SK-N-SH (cell line): ENCODE results near the gene PEAK1. TPM values are rescaled to one million over a fixed set of nuclear protein-coding genes. Genes with fewer than 3 reads are reported as not detected.

Experiments
- CTCF ChIA-PET: fragments of 300-600, 350-600 bp; formaldehyde crosslinking; extraction: SDS; loops from one replicate; lab custom pipeline; 2021; lab: Yijun Ruan, JAX
- POLR2A ChIA-PET: fragments of 350-600 bp; sonication (Branson Sonifier 250); formaldehyde crosslinking; extraction: SDS; loops from one replicate; lab custom pipeline; 2020; ENCODE audit warnings: antibody characterized with exemption, inconsistent platforms; lab: Yijun Ruan, JAX
- DNase-seq: peaks from one replicate; pipeline ENCODE4 v3.0.0; 2012
- H2AFZ ChIP-seq: fragments of 200-600 bp; sonication (generic); 2 replicates; pipeline ENCODE4 v1.8.1; 2016; ENCODE audit warnings: antibody characterized with exemption, mild to moderate bottlenecking, low read depth
- H3F3A ChIP-seq: fragments of 200-600 bp; sonication (generic); replicated peaks from 2 replicates; pipeline ENCODE3; 2016; ENCODE audit warnings: antibody characterized with exemption, mild to moderate bottlenecking; ENCODE audit not compliant: insufficient read depth
- H3K27ac ChIP-seq, 2 experiments: fragments of 200-500 bp in 1 of 2; fragments of 200-600 bp in 1 of 2; sonication (Bioruptor generic) in 1 of 2; sonication (generic), shearing (Covaris generic) in 1 of 2; 2 replicates each; pipeline versions ENCODE4 v1.5.1 to v1.6.1; 2014 to 2016; ENCODE audit warnings: low read depth in 2 of 2, inconsistent platforms in 1 of 2, low read length in 1 of 2, mild to moderate bottlenecking in 1 of 2, mixed read lengths in 1 of 2
- H3K27me3 ChIP-seq: fragments of 200-600 bp; sonication (generic), shearing (Covaris generic); 2 replicates; pipeline ENCODE4 v1.6.1; 2016; ENCODE audit warnings: mixed run types; ENCODE audit not compliant: insufficient read depth
- H3K36me3 ChIP-seq, 2 experiments: fragments of 200-500 bp in 1 of 2; fragments of 200-600 bp in 1 of 2; sonication (Bioruptor generic) in 1 of 2; sonication (generic) in 1 of 2; replicated peaks in 1 of 2; 2 replicates each; pipeline versions ENCODE3 to v1.5.1; 2014 to 2016; ENCODE audit warnings: low read length in 1 of 2, mild to moderate bottlenecking in 1 of 2; ENCODE audit not compliant: insufficient read depth in 2 of 2, control insufficient read depth in 1 of 2
- H3K4me1 ChIP-seq, 2 experiments: fragments of 200-500 bp in 1 of 2; fragments of 200-600 bp in 1 of 2; sonication (Bioruptor generic) in 1 of 2; sonication (generic), shearing (Covaris generic) in 1 of 2; 2 replicates each; pipeline versions ENCODE4 v1.5.1 to v1.6.1; 2014 to 2016; ENCODE audit warnings: low read depth in 1 of 2, low read length in 1 of 2, mixed run types in 1 of 2; ENCODE audit not compliant: insufficient read depth in 2 of 2, control insufficient read depth in 1 of 2
- H3K4me2 ChIP-seq: fragments of 200-600 bp; sonication (generic), shearing (Covaris generic); 2 replicates; pipeline ENCODE4 v1.6.1; 2017; ENCODE audit warnings: mixed run types
- H3K4me3 ChIP-seq, 2 experiments: fragments of 200-500 bp in 1 of 2; fragments of 200-600 bp in 1 of 2; sonication (Bioruptor generic) in 1 of 2; sonication (generic), shearing (Covaris generic) in 1 of 2; 2 replicates each; pipeline versions ENCODE4 v1.5.1 to v1.8.1; 2014 to 2016; ENCODE audit warnings: low read depth in 2 of 2, inconsistent platforms in 1 of 2, low read length in 1 of 2, mild to moderate bottlenecking in 1 of 2, mixed read lengths in 1 of 2, moderate library complexity in 1 of 2
- H3K79me2 ChIP-seq: fragments of 200-600 bp; sonication (generic); 2 replicates; pipeline ENCODE4 v1.8.1; 2017; ENCODE audit warnings: mild to moderate bottlenecking; ENCODE audit not compliant: insufficient read depth
- H3K9ac ChIP-seq: fragments of 200-600 bp; sonication (generic); 2 replicates; pipeline ENCODE4 v1.6.1; 2017; ENCODE audit warnings: mixed run types
- H3K9me2 ChIP-seq: fragments of 200-600 bp; sonication (generic); 2 replicates; pipeline ENCODE4 v1.6.1; 2017; ENCODE audit warnings: mixed run types
- H3K9me3 ChIP-seq: fragments of 200-600 bp; sonication (generic); 2 replicates; pipeline ENCODE4 v1.6.1; 2017; ENCODE audit warnings: mixed run types, mild to moderate bottlenecking, moderate library complexity
- H4K20me1 ChIP-seq: fragments of 200-600 bp; sonication (generic); 2 replicates; pipeline ENCODE4 v1.6.1; 2017; ENCODE audit warnings: mild to moderate bottlenecking, mixed run types; ENCODE audit not compliant: insufficient read depth
- CHD2 ChIP-seq: fragments of 150-350 bp; IDR thresholded peaks from 2 replicates; pipeline ENCODE4 v1.6.1; 2018; ENCODE audit warnings: low read length; ENCODE audit not compliant: partially characterized antibody
- CTCF ChIP-seq: fragments of 200-600 bp; sonication (generic); IDR thresholded peaks from 2 replicates; pipeline ENCODE4 v1.6.1; 2017; ENCODE audit warnings: antibody characterized with exemption, mild to moderate bottlenecking, moderate library complexity
- EP300 ChIP-seq, 2 experiments: IDR thresholded peaks; 2 replicates each; pipeline versions ENCODE4 v1.4.0 to v1.6.1; 2012; ENCODE audit warnings: borderline replicate concordance in 1 of 2, low read depth in 1 of 2, low read length in 1 of 2
- FOSL2 ChIP-seq: IDR thresholded peaks from 2 replicates; pipeline ENCODE4 v1.4.0; 2012; ENCODE audit warnings: low read depth, mild to moderate bottlenecking, moderate library complexity, borderline replicate concordance
- FOXM1 ChIP-seq: IDR thresholded peaks from 2 replicates; pipeline ENCODE4 v1.4.0; 2012; ENCODE audit warnings: low read depth, mild to moderate bottlenecking
- GABPA ChIP-seq: IDR thresholded peaks from 2 replicates; pipeline ENCODE4 v1.4.0; 2012; ENCODE audit warnings: low read depth, mild to moderate bottlenecking
- IRF3 ChIP-seq: fragments of 150-350 bp; IDR thresholded peaks from 2 replicates; pipeline ENCODE4 v1.6.1; 2016; ENCODE audit warnings: mild to moderate bottlenecking, low read depth, low read length
- JUND ChIP-seq: IDR thresholded peaks from 2 replicates; pipeline ENCODE4 v1.4.0; 2012
- MEF2A ChIP-seq: IDR thresholded peaks from 2 replicates; pipeline ENCODE4 v1.4.0; 2012; ENCODE audit warnings: low read depth, borderline replicate concordance
- MXI1 ChIP-seq: IDR thresholded peaks from 2 replicates; pipeline ENCODE4 v1.6.1; 2012; ENCODE audit warnings: mild to moderate bottlenecking, low read depth, low read length, improper control_type of control experiment
- NFIC ChIP-seq: IDR thresholded peaks from 2 replicates; pipeline ENCODE4 v1.4.0; 2012; ENCODE audit warnings: borderline replicate concordance
- NRF1 ChIP-seq: IDR thresholded peaks from 2 replicates; pipeline ENCODE4 v1.6.1; 2012; ENCODE audit warnings: low read depth, mild to moderate bottlenecking, low read length
- PBX3 ChIP-seq: IDR thresholded peaks from 2 replicates; pipeline ENCODE4; 2012
- POLR2AphosphoS5 ChIP-seq: IDR thresholded peaks from 2 replicates; pipeline ENCODE4 v1.6.1; 2012; ENCODE audit warnings: low read depth, low read length
- RCOR1 ChIP-seq: fragments of 150-350 bp; IDR thresholded peaks from 2 replicates; pipeline ENCODE4 v1.6.1; 2017; ENCODE audit warnings: antibody characterized with exemption, low read length
- RFX5 ChIP-seq: IDR thresholded peaks from 2 replicates; pipeline ENCODE4 v1.6.1; 2012; ENCODE audit warnings: mild to moderate bottlenecking, improper control_type of control experiment, low read length
- RXRA ChIP-seq: IDR thresholded peaks from 2 replicates; pipeline ENCODE4 v1.4.0; 2012; ENCODE audit warnings: low read depth, mild to moderate bottlenecking, borderline replicate concordance
- TAF1 ChIP-seq: IDR thresholded peaks from 2 replicates; pipeline ENCODE4 v1.6.1; 2012; ENCODE audit warnings: low read depth, mild to moderate bottlenecking, low read length, moderate library complexity, borderline replicate concordance
- TCF12 ChIP-seq: IDR thresholded peaks from 2 replicates; pipeline ENCODE4 v1.4.0; 2012
- TEAD4 ChIP-seq: IDR thresholded peaks from 2 replicates; pipeline ENCODE4 v1.4.0; 2012; ENCODE audit warnings: mild to moderate bottlenecking, borderline replicate concordance; ENCODE audit not compliant: insufficient read depth
- YY1 ChIP-seq: IDR thresholded peaks from 2 replicates; pipeline ENCODE4 v1.4.0; 2012; ENCODE audit warnings: low read depth, mild to moderate bottlenecking
- WGBS: methylation state at CpG from one replicate; pipeline ENCODE4 v1.1.6; 2017; ENCODE audit warnings: low lambda C conversion rate; 5-methylcytosine and 5-hydroxymethylcytosine counted together
- polyA plus RNA-seq, 3 experiments: library from polyadenylated mRNA; depleted of rRNA; stranded (reverse); fragments of >200 nt; gene quantifications; 2 replicates each; pipeline ENCODE4 v1.2.3, GENCODE V29; 2012
- TF ChIP-seq, protein P1 (sequence below): IDR thresholded peaks from 2 replicates; pipeline ENCODE4 v1.4.0; 2012; ENCODE audit warnings: low read depth, borderline replicate concordance
- TF ChIP-seq, protein P2 (sequence below): fragments of 150-350 bp; IDR thresholded peaks from 2 replicates; pipeline ENCODE4 v1.6.1; 2017; ENCODE audit warnings: antibody characterized with exemption, low read length, low read depth, borderline replicate concordance
- TF ChIP-seq, protein P3 (sequence below): IDR thresholded peaks from 2 replicates; pipeline ENCODE4 v1.4.0; 2012; ENCODE audit warnings: low read depth
- TF ChIP-seq, protein P4 (sequence below): IDR thresholded peaks from 2 replicates; pipeline ENCODE4 v1.4.0; 2012; ENCODE audit warnings: low read depth, borderline replicate concordance

PEAK1 gene
- polyA plus RNA-seq, 1 of the 3 experiments (the other 2 are of a cell fraction) = 9.0 TPM

DNA sequence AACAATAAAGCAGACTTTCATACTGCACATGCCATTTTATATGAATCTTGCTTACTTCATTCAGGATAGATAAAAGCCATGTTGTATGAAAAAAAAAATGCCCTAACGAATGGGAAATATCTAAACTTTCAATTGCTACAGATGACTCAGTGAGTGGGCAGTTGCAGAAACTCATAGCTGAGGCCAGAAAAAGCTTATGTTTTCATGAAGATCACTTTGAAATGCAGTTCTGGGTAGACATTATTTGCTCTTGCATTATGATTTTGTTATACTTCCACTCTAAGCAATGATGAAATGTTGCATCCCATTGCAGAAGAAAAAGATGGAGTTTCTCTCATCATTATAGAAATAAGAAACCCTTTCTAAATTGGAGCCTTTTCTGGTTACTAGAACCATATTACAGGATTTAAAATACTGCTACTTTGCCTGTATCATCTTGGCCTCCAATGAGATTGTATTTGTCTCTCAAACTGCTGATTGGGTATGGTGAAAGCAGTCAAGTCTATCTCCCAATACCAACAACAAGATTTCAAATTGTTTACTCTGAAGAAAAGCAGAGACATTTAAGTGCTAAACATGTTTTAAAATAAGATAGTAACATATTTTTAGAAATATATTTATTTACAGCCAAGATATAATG lies 17.0 kb downstream of the PEAK1 start:
- no peak for DNase-seq
- Histone ChIP-seq H3K79me2 (peaks cover 94% of the 10 kb centered on the region), H3F3A (peaks cover 31% of the 10 kb centered on the region), H3K9me2 (no peaks in the 10 kb centered on the region), H3K36me3 (peaks cover 0 to 28% of the 10 kb centered on the region in 2 experiments), H3K4me3 (no peak overlapping the region; a peak in 2 of 4 replicates), H3K27ac (peak overlapping the region; percentile 36 to 82; a peak in 3 of 4 replicates), H3K9ac (peak overlapping the region; percentile 24; the same call in 1 of the 2 replicates), H3K4me2 (peak overlapping the region; percentile 44), H3K27me3 (no peaks in the 10 kb centered on the region), H3K4me1 (peaks cover 3 to 10% of the 10 kb centered on the region in 2 experiments; a peak in 3 of 4 replicates), H2AFZ (no peak overlapping the region), H4K20me1 (peaks cover 24% of the 10 kb centered on the region; the same call in 1 of the 2 replicates), H3K9me3 (0 out of 2 replicates have a peak, but pooled peaks cover 22% of the 10 kb centered on the region)
- POLR2A ChIA-PET = no interaction called here
- TF ChIP-seq, protein P1, sequence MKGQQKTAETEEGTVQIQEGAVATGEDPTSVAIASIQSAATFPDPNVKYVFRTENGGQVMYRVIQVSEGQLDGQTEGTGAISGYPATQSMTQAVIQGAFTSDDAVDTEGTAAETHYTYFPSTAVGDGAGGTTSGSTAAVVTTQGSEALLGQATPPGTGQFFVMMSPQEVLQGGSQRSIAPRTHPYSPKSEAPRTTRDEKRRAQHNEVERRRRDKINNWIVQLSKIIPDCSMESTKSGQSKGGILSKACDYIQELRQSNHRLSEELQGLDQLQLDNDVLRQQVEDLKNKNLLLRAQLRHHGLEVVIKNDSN = no peak
- TF ChIP-seq GABPA = no peak
- TF ChIP-seq IRF3 = no peak
- TF ChIP-seq, protein P2, sequence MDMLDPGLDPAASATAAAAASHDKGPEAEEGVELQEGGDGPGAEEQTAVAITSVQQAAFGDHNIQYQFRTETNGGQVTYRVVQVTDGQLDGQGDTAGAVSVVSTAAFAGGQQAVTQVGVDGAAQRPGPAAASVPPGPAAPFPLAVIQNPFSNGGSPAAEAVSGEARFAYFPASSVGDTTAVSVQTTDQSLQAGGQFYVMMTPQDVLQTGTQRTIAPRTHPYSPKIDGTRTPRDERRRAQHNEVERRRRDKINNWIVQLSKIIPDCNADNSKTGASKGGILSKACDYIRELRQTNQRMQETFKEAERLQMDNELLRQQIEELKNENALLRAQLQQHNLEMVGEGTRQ = no peak
- no peak for TF ChIP-seq FOXM1
- peak; percentile 69; the same call in 1 of the 2 replicates for TF ChIP-seq FOSL2
- TF ChIP-seq CHD2 = no peak
- 0 out of 2 replicates have a peak, but pooled peaks have one; percentile 32 for TF ChIP-seq YY1
- TF ChIP-seq TEAD4 = no peak
- TF ChIP-seq, protein P3, sequence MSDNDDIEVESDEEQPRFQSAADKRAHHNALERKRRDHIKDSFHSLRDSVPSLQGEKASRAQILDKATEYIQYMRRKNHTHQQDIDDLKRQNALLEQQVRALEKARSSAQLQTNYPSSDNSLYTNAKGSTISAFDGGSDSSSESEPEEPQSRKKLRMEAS = no peak; the same call in 1 of the 2 replicates
- no peak for TF ChIP-seq TAF1
- TF ChIP-seq RFX5 = no peak
- TF ChIP-seq RXRA = no peak
- no peak for TF ChIP-seq MXI1
- peak; percentile 41; the same call in 1 of the 2 replicates for TF ChIP-seq JUND
- TF ChIP-seq EP300 (IDR thresholded peaks at IDR 0.05; ENCODE audit: borderline replicate concordance in 1 of 2, low read depth in 1 of 2, low read length in 1 of 2) = peak in 1 of 2 experiments; percentile 43; a peak in 1 of 4 replicates
- no peak for TF ChIP-seq RCOR1
- TF ChIP-seq POLR2AphosphoS5 = no peak
- TF ChIP-seq CTCF = no peak
- no peak for TF ChIP-seq NRF1
- TF ChIP-seq, protein P4, sequence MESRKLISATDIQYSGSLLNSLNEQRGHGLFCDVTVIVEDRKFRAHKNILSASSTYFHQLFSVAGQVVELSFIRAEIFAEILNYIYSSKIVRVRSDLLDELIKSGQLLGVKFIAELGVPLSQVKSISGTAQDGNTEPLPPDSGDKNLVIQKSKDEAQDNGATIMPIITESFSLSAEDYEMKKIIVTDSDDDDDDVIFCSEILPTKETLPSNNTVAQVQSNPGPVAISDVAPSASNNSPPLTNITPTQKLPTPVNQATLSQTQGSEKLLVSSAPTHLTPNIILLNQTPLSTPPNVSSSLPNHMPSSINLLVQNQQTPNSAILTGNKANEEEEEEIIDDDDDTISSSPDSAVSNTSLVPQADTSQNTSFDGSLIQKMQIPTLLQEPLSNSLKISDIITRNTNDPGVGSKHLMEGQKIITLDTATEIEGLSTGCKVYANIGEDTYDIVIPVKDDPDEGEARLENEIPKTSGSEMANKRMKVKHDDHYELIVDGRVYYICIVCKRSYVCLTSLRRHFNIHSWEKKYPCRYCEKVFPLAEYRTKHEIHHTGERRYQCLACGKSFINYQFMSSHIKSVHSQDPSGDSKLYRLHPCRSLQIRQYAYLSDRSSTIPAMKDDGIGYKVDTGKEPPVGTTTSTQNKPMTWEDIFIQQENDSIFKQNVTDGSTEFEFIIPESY = no peak
- no peak for TF ChIP-seq MEF2A
- TF ChIP-seq PBX3 = no peak
- TF ChIP-seq NFIC = peak; percentile 39; the same call in 1 of the 2 replicates
- peak; percentile 59; the same call in 1 of the 2 replicates for TF ChIP-seq TCF12
- 27% methylated on average over 1 of the region's 1 CpG for WGBS
- CTCF ChIA-PET = no interaction called here
